Stimulated activated naive CD8-positive, alpha-beta T cell treated with anti-CD3 and anti-CD28 coated beads, Interleukin-15, Interleukin-2, amounts not matched to agents 100 ng/mL and 50 ng/mL, for 24 hours (primary cell): Measurements from ENCODE around the gene UAP1L1.
"Not testable (repeated sequence)": the region's sequence is repeated elsewhere in the genome, so short reads cannot be mapped to it uniquely, and the experiment has no call there.

ENCODE experiments used
- H3K27ac Mint-ChIP-seq: one replicate; pipeline ENCODE4 v1.8.0; 2021; ENCODE audit warnings: mild to moderate bottlenecking, mixed read lengths
- H3K27me3 Mint-ChIP-seq: one replicate; pipeline ENCODE4 v1.8.0; 2021; ENCODE audit warnings: mixed read lengths
- H3K36me3 Mint-ChIP-seq: one replicate; pipeline ENCODE4 v1.8.0; 2021; ENCODE audit warnings: low read depth, mixed read lengths
- H3K4me1 Mint-ChIP-seq: one replicate; pipeline ENCODE4 v1.8.0; 2021; ENCODE audit warnings: low read depth, mixed read lengths
- H3K4me3 Mint-ChIP-seq: one replicate; pipeline ENCODE4 v1.8.0; 2021; ENCODE audit warnings: mild to moderate bottlenecking, mixed read lengths
- H3K9me3 Mint-ChIP-seq: one replicate; pipeline ENCODE4 v1.8.0; 2021; ENCODE audit warnings: mixed read lengths

The UAP1L1 gene, protein sequence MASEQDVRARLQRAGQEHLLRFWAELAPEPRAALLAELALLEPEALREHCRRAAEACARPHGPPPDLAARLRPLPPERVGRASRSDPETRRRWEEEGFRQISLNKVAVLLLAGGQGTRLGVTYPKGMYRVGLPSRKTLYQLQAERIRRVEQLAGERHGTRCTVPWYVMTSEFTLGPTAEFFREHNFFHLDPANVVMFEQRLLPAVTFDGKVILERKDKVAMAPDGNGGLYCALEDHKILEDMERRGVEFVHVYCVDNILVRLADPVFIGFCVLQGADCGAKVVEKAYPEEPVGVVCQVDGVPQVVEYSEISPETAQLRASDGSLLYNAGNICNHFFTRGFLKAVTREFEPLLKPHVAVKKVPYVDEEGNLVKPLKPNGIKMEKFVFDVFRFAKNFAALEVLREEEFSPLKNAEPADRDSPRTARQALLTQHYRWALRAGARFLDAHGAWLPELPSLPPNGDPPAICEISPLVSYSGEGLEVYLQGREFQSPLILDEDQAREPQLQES

DNA sequence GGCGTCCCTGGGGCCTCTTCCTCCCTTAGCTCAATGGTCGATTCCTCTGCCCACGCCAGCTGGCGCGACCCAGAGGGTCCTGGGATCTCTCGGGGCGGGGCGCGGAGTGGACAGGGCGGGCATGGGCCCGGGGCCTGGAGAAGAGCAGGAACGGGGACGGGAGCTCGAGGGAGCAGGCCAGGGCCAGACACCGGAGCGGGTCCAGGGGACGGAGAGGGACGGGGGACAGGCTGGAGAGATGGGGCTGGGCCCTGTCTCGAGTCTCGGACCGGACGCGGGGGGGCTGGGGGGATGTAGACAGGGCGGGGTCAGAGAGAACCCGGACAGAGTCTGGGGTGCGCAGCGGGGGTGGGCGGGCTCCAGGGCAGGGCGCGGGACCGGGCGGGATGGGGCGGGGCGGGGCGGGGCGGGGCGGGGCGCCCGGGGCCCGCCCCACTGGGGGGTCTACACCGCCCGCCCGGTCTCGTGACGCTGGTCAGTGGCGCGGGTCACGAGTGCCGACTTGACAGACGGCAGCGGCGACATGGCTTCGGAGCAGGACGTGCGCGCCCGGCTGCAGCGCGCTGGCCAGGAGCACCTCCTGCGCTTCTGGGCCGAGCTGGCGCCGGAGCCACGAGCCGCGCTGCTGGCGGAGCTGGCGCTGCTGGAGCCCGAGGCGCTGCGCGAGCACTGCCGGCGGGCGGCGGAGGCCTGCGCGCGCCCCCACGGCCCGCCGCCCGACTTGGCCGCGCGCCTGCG lies at the start of gene UAP1L1:
UAP1L1 (plus strand) TSS at position 508 of the 738 bp plus-strand sequence; CDS start at position 524, 16 bp downstream.
- no peak within 1 kb of the TSS for H3K27ac Mint-ChIP-seq
- H3K4me3 Mint-ChIP-seq, result peak within 1 kb of the TSS; percentile 74
- H3K27me3 Mint-ChIP-seq, result no peaks in the 10 kb centered on the region

DNA sequence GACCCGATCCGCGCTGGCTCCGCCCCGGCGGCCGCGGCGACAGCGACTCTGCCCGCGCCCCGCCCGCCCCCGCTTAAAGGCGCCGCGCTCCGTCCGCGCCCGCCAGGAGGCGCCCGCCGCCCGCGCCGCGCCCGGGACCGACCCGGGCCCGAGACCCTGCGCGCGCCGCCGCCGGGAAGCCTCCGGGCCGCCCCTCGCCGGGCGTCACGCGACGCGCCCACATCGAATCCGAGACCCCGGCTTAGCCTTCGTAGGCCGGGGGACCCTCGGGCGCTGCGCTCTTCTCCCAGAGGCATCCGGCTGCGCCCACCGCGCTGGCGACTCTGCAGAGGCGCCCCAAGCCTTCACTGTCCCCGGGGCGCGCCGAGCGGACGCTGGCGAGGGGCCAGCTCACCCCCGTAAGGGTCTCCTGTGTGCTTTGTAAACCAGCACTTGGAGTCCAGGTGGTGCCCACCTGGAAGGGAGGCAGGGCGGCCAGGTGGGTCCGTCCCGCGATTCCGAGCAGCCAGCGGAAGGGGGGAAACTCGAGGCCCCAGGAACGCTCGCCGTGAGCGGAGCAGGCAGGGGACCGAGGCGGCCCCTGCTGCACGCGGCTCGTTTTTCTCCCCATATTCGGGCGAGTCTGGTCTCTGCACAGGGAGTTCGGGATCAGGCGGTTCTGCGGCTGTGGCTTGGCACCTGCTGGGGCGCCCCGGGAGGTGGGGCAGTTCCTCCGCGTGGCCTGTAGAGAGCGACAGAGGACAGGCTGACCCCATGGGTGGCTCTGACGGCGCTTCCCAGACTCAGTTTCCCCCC lies 48.9 kb upstream of the UAP1L1 start:
- Mint-ChIP-seq H3K27ac (no peak overlapping the region), H3K36me3 (no peaks in the 10 kb centered on the region), H3K4me1 (peaks cover 45% of the 10 kb centered on the region), H3K27me3 (no peaks in the 10 kb centered on the region), H3K9me3 (no peaks in the 10 kb centered on the region), H3K4me3 (peak overlapping the region; percentile 66)

More for the DNA sequence above, at the start of gene UAP1L1:
- no peaks in the 10 kb centered on the region for H3K36me3 Mint-ChIP-seq
- H3K9me3 Mint-ChIP-seq, result no peaks in the 10 kb centered on the region
- no peaks in the 10 kb centered on the region for H3K4me1 Mint-ChIP-seq

DNA sequence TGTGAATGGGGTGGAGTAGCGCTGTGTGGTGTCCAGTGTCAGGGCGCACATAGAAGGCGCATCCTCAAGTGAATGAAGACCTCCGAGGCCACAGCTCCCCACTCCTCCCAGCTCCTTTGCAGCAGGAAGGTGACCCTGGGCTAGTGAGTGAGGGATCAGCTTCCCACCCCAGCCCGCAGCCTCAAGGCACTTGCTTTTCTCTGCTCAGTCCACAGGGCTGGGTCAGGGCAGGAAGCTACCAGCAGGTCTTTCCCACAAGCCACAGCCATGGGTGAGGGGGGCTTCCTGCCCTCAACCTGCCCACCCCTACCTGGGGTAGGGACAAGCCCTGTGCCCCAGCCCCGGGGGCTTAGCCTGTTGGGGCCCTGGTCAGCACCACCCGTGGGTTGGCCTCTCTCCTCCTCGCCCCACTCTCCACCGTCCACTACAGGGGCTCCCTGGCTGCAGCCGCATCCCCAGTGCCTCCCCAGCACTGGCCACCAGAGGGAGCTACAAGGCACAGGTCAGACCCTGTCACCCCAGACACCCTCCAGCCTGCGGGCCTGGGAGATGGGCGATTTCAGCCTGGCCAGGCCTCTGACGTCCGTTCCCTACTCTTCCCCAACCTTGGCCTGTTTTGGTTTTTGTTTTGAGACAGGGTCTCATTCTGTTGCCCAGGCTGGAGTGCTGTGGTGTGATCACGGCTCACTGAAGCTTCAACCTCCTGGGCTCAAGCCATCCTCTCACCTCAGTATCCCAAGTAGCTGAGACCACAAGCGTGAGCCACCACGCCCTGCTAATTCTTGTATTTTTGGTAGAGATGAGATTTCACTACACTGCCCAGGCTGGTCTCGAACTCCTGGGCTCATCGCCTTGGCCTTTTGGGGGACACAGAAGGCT lies 48.0 kb upstream of the UAP1L1 start:
- Mint-ChIP-seq H3K4me3 (peak overlapping the region; percentile 66), H3K27ac (peak overlapping the region; percentile 55), H3K9me3 (no peaks in the 10 kb centered on the region), H3K27me3 (no peaks in the 10 kb centered on the region), H3K4me1 (peaks cover 49% of the 10 kb centered on the region), H3K36me3 (no peaks in the 10 kb centered on the region)

DNA sequence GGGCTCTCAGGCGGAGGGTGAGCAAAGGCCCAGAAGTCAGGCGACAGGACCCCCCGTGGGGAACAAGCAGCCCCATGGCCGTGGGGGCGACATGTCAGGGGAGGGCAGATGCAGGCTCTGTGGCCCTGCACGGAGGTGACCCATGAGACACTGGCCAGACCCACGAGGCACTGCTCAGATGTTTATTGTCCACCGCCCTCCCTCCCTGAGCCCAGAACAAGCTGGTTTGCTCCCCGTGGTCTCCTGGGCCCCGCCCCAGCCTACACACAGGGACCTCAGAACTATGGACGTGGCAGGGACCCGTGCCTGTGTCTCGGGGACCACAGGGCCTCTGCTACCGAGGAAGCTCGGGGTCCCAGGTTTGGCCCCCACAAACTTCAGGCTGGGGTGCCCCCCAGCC lies 47.3 kb upstream of the UAP1L1 start:
- Mint-ChIP-seq H3K9me3 (no peaks in the 10 kb centered on the region), H3K27ac (no peak overlapping the region), H3K27me3 (no peaks in the 10 kb centered on the region), H3K4me1 (peaks cover 56% of the 10 kb centered on the region), H3K4me3 (peak overlapping the region; percentile 33), H3K36me3 (no peaks in the 10 kb centered on the region)

DNA sequence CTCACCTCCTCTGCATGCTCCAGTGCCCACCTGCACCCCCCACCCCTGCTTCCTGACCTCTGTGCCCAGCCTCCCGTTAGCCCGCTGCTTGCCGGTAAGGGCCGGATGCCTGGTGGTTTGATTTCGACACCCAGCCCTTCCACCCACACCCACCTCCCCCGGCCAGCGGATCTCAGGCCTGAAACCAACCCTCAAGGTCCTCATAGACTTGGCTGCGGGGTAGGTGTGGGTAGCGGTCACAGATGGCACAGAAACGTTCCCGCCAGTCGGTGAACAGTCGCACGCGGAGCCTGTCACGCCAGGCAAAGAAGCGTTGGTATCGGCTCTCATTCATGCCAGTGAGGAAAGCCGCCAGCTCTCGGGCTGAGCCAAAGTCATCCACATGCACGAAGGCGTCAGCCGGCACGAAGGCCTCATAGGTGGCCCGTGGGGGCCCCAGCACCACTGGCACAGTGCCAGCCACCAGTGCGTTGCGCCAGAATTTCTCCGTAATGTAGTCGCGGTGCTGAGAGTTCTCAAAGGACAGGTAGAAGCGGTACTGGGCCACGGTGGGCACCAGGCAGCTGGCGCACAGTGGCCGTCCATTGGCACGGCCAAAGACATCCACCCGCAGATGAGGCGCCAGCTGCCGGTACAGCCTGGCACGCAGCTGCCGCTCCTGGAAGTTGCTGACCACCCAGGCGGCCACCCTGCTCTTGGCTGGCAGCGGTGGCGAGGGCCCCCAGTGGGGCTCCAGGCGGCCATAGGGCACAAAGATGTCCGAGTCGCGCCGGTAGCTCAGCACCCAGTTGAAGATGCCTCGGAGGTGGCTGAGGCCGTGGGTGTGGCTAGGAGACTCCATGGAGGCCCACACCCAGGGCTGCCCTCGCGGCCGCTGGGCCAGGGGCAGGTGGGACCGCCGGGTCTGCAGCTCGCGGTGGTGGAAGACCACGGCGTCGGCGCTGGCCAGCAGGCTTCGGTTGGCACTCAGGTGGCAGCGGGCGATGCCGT lies 46.5 kb upstream of the UAP1L1 start:
- Mint-ChIP-seq H3K36me3 (no peaks in the 10 kb centered on the region), H3K27ac (no peak overlapping the region), H3K4me3 (peak overlapping the region; percentile 33), H3K4me1 (peaks cover 57% of the 10 kb centered on the region), H3K9me3 (no peaks in the 10 kb centered on the region), H3K27me3 (no peaks in the 10 kb centered on the region)

DNA sequence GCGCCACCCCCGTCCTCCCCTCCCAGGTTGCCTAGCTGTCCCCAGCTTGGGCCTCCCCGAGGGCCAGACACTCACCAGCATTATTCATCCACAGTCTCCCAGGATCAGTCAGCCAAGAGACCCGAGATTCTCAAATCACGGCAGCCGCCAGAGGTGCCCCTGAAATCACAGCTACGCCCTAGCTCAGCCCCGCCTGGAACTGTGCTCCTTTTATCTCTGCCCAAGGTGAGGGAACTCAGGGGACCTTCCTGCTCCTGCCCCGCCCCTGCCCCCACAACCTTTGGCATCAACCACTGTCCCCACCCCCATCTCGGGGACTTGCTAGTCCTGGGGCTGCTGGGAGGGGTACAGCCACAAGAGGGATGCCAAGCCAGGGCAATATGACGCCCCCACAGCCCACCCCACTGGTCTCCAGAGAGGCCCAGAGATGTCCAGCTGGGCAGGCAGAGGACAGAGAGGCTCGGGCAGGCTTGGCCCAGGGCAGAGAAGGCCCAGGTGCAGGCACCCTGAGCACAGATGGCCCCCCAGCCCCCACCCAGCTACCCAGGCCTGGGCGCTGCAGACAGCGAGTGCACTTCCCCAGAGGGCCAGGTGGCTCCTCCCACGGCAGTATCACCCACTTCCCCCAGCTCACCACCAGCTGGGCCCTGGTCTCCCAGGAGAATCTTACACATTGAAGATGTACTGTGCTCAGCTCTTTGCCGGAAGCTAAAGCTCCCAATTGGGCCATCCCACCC lies 45.2 kb upstream of the UAP1L1 start, which contains the start of gene FUT7:
FUT7 (minus strand) TSS at position 185 of the 737 bp plus-strand sequence; CDS start at position 88, 97 bp downstream.
- Mint-ChIP-seq H3K27me3 (no peaks in the 10 kb centered on the region), H3K36me3 (no peaks in the 10 kb centered on the region), H3K27ac (no peak within 1 kb of the TSS), H3K4me3 (peak within 1 kb of the TSS; percentile 47), H3K9me3 (no peaks in the 10 kb centered on the region), H3K4me1 (peaks cover 57% of the 10 kb centered on the region)

DNA sequence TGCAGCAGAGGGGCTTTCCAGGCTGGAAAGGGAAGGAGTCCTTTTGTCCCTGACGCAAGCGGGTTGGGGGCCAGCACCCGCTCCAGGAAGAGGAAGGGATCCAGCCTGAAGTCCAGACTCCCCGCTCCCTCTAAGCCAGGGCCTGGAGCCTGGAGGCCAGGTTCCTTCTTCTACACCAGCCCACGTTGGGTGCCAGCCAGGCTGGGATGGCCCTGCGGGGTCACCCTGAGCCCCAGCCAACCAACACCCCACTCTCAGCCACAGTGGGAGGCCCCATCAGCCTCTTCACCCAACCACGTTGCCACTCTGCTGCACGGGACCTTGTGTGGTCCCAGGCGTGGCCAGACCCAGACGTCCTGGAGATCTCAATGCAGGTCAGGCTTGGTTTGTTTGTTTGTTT lies 44.5 kb upstream of the UAP1L1 start:
- H3K9me3 Mint-ChIP-seq, result no peaks in the 10 kb centered on the region
- H3K27me3 Mint-ChIP-seq, result no peaks in the 10 kb centered on the region
- peaks cover 53% of the 10 kb centered on the region for H3K4me1 Mint-ChIP-seq
- peak overlapping the region; percentile 40 for H3K4me3 Mint-ChIP-seq
- no peaks in the 10 kb centered on the region for H3K36me3 Mint-ChIP-seq
- H3K27ac Mint-ChIP-seq, result no peak overlapping the region

DNA sequence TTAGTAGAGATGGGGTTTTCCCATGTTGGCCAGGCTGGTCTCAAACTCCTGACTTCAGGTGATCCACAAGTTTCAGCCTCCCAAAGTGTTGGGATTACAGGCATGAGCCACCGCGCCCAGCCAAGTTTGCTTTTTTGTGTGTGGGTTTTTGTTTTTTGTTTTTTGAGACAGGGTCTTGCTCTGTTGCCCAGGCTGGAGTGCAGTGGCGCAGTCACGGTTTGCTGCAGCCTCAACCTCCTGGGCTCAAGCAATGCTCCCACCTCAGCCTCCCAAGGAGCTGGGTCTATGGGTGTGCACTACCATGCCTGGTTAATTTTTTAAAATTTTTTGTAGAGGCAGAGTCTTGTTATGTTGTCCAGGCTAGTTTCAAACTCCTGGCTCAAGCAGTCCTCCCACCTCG lies 43.8 kb upstream of the UAP1L1 start:
- peaks cover 53% of the 10 kb centered on the region for H3K4me1 Mint-ChIP-seq
- H3K36me3 Mint-ChIP-seq, H3K9me3 Mint-ChIP-seq, H3K27ac Mint-ChIP-seq, H3K27me3 Mint-ChIP-seq, H3K4me3 Mint-ChIP-seq: not testable (repeated sequence)

DNA sequence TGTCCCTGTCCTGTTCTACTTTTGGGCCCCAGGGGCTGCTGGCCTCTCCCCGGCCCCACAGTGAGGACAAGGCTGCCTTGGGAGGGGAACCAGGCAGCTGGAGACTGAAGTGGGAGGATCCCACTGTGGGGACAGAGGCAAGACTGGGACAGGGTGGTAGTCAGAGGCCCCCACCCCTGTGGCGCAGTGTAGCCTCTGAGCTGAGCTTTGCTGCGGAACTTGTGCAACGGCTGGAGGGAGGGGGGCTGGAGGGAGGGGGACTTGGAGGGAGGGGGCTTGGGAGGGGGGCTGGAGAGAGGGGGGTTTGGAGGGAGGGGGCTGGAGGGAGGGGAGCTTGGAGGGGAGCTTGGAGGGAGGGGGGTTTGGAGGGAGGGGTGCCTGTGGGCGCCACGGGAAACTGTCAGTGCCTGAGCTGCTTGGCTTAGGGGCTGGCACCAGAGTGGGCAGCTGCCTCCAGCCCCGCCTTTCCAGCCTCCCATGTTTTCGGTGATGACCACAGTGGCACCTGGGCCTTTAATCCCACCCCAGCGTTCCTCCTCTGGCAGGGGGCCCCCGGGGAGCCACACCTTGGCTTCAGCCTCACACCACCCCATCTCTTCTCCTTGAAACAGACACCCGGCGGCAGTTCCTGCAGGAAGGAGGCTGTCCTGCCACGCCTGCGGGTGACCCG lies 43.1 kb upstream of the UAP1L1 start:
- Mint-ChIP-seq H3K4me3 (peak overlapping the region; percentile 53), H3K36me3 (no peaks in the 10 kb centered on the region), H3K9me3 (no peaks in the 10 kb centered on the region), H3K4me1 (peaks cover 47% of the 10 kb centered on the region), H3K27me3 (no peaks in the 10 kb centered on the region), H3K27ac (peak overlapping the region; percentile 63)

DNA sequence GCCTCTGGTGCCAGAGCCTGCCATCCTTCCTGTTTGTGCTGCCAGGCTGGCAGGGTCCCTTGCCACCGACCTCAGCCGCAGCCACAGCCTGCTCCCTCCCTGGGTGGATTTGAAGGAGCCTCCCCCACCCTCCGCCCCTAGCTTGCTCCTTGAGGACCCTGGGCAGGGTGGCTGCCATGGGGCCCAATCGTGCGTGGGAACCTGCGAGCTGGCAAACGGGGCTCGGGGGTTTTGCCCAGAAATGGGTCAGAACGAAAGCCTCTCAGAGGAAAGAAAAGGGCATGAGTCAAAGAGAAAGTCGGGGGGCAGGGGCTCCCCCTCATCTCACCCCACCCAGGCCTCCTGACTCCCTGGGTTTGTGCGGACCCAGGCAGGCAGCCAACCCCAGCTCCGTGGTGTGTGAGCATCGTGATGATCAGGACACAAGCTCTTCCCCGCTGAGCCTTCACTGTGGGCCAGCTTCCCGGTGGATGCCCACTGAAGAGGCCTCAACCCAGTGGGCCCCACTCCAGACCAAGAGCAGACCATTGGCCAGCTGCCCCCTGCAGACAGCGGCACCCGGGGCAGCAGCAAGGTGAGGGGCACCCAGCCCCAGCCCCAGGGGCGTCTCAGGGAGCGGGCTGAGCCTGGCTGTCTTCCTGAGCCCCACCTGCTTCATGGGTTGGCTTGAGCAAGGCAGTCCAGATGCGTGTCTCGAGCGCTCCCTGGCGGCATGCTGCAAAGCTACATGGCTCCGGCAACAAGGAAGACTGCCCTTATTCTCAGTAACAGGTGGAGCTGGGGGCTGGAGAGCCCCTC lies 42.4 kb upstream of the UAP1L1 start:
- no peaks in the 10 kb centered on the region for H3K9me3 Mint-ChIP-seq
- H3K4me1 Mint-ChIP-seq, result peaks cover 40% of the 10 kb centered on the region
- no peaks in the 10 kb centered on the region for H3K36me3 Mint-ChIP-seq
- peak overlapping the region; percentile 63 for H3K27ac Mint-ChIP-seq
- H3K27me3 Mint-ChIP-seq, result no peaks in the 10 kb centered on the region
- peak overlapping the region; percentile 53 for H3K4me3 Mint-ChIP-seq

DNA sequence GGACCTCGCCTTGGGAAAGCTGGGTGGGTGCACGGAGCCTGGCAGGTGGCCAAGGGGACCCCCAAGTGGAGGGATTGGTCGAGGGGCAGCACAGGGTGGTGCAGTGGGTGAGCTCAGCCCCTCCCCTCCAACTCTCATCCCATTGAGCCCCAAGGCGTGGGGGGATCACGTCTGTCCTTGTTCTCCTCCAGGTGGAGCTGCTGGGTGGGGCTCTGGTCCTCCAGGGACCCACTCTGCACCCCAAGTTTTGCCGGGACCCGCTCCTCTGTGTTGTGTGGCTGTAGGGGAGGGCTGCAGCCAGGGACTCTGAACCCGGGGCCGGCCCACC lies 41.8 kb upstream of the UAP1L1 start:
- no peak overlapping the region for H3K4me3 Mint-ChIP-seq
- no peak overlapping the region for H3K27ac Mint-ChIP-seq
- H3K9me3 Mint-ChIP-seq, result no peaks in the 10 kb centered on the region
- H3K27me3 Mint-ChIP-seq, result no peaks in the 10 kb centered on the region
- no peaks in the 10 kb centered on the region for H3K36me3 Mint-ChIP-seq
- peaks cover 36% of the 10 kb centered on the region for H3K4me1 Mint-ChIP-seq

DNA sequence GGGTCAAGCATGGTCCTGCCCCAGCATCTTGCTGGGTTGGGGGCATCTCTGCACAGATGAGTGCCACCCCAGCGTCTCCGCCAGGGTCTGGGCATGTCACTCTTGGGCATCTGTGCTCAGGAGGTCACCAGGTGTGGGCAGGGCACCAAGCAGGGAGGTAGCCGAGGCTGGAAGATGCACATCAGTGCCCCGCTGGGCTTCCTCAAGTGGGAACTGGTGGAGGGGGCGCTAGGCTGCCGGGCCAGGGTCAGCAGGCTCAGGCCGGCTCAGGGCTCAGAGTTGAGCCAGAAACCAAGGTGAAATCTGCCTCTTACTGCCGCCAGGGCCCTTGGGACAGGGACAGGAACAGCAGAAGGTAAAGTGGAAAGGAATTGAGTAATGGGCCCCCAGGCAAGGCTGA lies 41.4 kb upstream of the UAP1L1 start:
- Mint-ChIP-seq H3K36me3 (no peaks in the 10 kb centered on the region), H3K4me1 (peaks cover 31% of the 10 kb centered on the region), H3K9me3 (no peaks in the 10 kb centered on the region), H3K27me3 (no peaks in the 10 kb centered on the region), H3K27ac (no peak overlapping the region), H3K4me3 (no peak overlapping the region)
